GM13976 (cell line): ENCODE results near the gene ZNF662.

Source experiments
- DNase-seq: peaks from one replicate; pipeline ENCODE4 v3.0.0; 2012; ENCODE audit warnings: low spot score
- CTCF ChIP-seq: IDR thresholded peaks from 2 replicates; pipeline ENCODE4 v1.5.1; 2012; ENCODE audit warnings: borderline replicate concordance, mild to moderate bottlenecking; ENCODE audit not compliant: insufficient read depth; ENCODE audit errors: extremely low read depth, missing control alignments, control extremely low read depth
- in situ Hi-C: fragments of 300-500 bp; cut with MboI; formaldehyde crosslinking; loops from one replicate; pipeline ENCODE4 v1.12.0; 2022; ENCODE audit warnings: low sequenced_read_pairs, mixed read lengths, inconsistent platforms; ENCODE audit not compliant: unreplicated experiment

Gene ZNF662

GRCh38 chr3:42886294-42886822, 19.6 kb upstream of the ZNF662 start:
- DNase-seq = no peak
- TF ChIP-seq CTCF = no peak
- in situ Hi-C loops = no loop called here

- no peak for DNase-seq
- TF ChIP-seq CTCF = no peak
- in situ Hi-C loops = no loop called here
These were observed 18.9 kb upstream of the ZNF662 start for GRCh38 chr3:42887084-42887483.

GRCh38 chr3:42891042-42891441, 14.9 kb upstream of the ZNF662 start:
- in situ Hi-C loops = no loop called here
- no peak for DNase-seq
- no peak for TF ChIP-seq CTCF

- TF ChIP-seq CTCF = no peak
- in situ Hi-C loops = no loop called here
- no peak for DNase-seq
These were observed 13.8 kb upstream of the ZNF662 start for GRCh38 chr3:42892169-42892568.

GRCh38 chr3:42892807-42893206, 13.1 kb upstream of the ZNF662 start:
- in situ Hi-C loops = no loop called here
- DNase-seq = no peak
- no peak for TF ChIP-seq CTCF

GRCh38 chr3:42894698-42895579, 11.0 kb upstream of the ZNF662 start:
- no peak for DNase-seq
- in situ Hi-C loops = no loop called here
- TF ChIP-seq CTCF = no peak
